Right ventricle myocardium superior (tissue), 1 donor: ENCODE results near the gene MTF1. TPM values are rescaled to one million over a fixed set of nuclear protein-coding genes. Genes with fewer than 3 reads are reported as not detected.
"Not testable (repeated sequence)": the region's sequence is repeated elsewhere in the genome, so short reads cannot be mapped to it uniquely, and the experiment has no call there.

ENCODE experiments used
- ATAC-seq: fragments of 200-7000 bp; cut with Tn5 transposase; one replicate; pipeline ENCODE4 v1.9.1; 2020; ENCODE audit warnings: mild to moderate bottlenecking; ENCODE audit not compliant: poor library complexity
- DNase-seq: peaks from one replicate; pipeline ENCODE4 v3.0.0-alpha.2; 2020
- intact Hi-C: fragments of 100-400 bp; cut with DNase I; formaldehyde crosslinking; loops from one replicate; pipeline ENCODE4 v1.11.2; 2022
- total RNA-seq: library from RNA; stranded (reverse); fragmentation: NEBNext Ultra II Directional; extraction: Animal tissue kit (Norgen Biotek cat#: 25700); gene quantifications from one replicate; pipeline ENCODE4 v1.2.1, GENCODE V29; 2021
- donor health status: DM: no; HTN: yes; CAD: no; lungs with severe emphysema.

MTF1 gene
- total RNA-seq, 1 donor from 2014 or later, result 12.5 TPM

GRCh38 chr1:37808369-37809319, 50.7 kb downstream of the MTF1 start:
- DNase-seq, result peak; percentile 80
- intact Hi-C loops, result loop anchor here (2.0 kb wide), 1 partner anchor 50 kb away; the partner anchor contains the start of gene MTF1
- peak; percentile 90 for ATAC-seq

- intact Hi-C loops, result loop anchor here (2.0 kb wide), 1 partner anchor 51 kb away; the partner anchor contains the start of gene MTF1
- peak; percentile 97 for DNase-seq
- ATAC-seq, result peak; percentile 97
Observed at GRCh38 chr1:37807555-37808368, 51.6 kb downstream of the MTF1 start, which contains the start of the genes C1orf122 and YRDC. Gene C1orf122 (plus strand): TSS chr1:37807790. CDS start chr1:37808405, 615 bp downstream. Gene YRDC (minus strand): TSS chr1:37808208. CDS start chr1:37808180, 28 bp downstream.

GRCh38 chr1:37807220-37807554, 52.2 kb downstream of the MTF1 start:
- DNase-seq (no peak), ATAC-seq (no peak)
- intact Hi-C loops, result no loop called here

- ATAC-seq, result no peak
- DNase-seq, result no peak
- intact Hi-C loops, result no loop called here
Observed at GRCh38 chr1:37802439-37802838, 57.0 kb downstream of the MTF1 start.

GRCh38 chr1:37797750-37798345, 61.5 kb downstream of the MTF1 start:
- DNase-seq (no peak), ATAC-seq (no peak)
- intact Hi-C loops, result no loop called here

GRCh38 chr1:37795340-37796125, 63.9 kb downstream of the MTF1 start:
- peak; percentile 77 for ATAC-seq
- peak; percentile 73 for DNase-seq
- intact Hi-C loops, result no loop called here

- DNase-seq, result no peak
- peak; percentile 18 for ATAC-seq
- intact Hi-C loops, result no loop called here
Observed at GRCh38 chr1:37794372-37795339, 64.7 kb downstream of the MTF1 start.

- ATAC-seq (peak; percentile 84), DNase-seq (peak; percentile 66)
- intact Hi-C loops, result no loop called here
Observed at GRCh38 chr1:37793773-37794371, 65.5 kb downstream of the MTF1 start, which contains the start of gene MANEAL. Gene MANEAL (plus strand): TSS chr1:37793847. CDS start chr1:37794183, 336 bp downstream.

- DNase-seq, result no peak
- ATAC-seq, result no peak
- intact Hi-C loops, result no loop called here
Observed at GRCh38 chr1:37792943-37793686, 66.3 kb downstream of the MTF1 start.

- intact Hi-C loops, result no loop called here
- no peak for DNase-seq
- ATAC-seq, result no peak
Observed at GRCh38 chr1:37782491-37782890, 76.9 kb downstream of the MTF1 start.

- DNase-seq, result no peak
Observed at GRCh38 chr1:37778654-37779053, 80.7 kb downstream of the MTF1 start.

GRCh38 chr1:37776946-37777516, 82.4 kb downstream of the MTF1 start:
- ATAC-seq, result no peak
- DNase-seq, result no peak

More at GRCh38 chr1:37778654-37779053, 80.7 kb downstream of the MTF1 start:
- ATAC-seq, result no peak
- intact Hi-C loops, result no loop called here

GRCh38 chr1:37771440-37771839, 88.0 kb downstream of the MTF1 start:
- DNase-seq, intact Hi-C loops, ATAC-seq: not testable (repeated sequence)

More at GRCh38 chr1:37776946-37777516, 82.4 kb downstream of the MTF1 start:
- intact Hi-C loops, result no loop called here

- intact Hi-C loops, result no loop called here
- ATAC-seq (no peak), DNase-seq (no peak)
Observed at GRCh38 chr1:37767488-37767887, 91.9 kb downstream of the MTF1 start.

- ATAC-seq (no peak), DNase-seq (no peak)
- intact Hi-C loops, result no loop called here
Observed at GRCh38 chr1:37765916-37766664, 93.3 kb downstream of the MTF1 start.
